GM13976 (cell line): ENCODE results near the gene MGMT.

ENCODE experiments used
- DNase-seq: peaks from one replicate; pipeline ENCODE4 v3.0.0; 2012; ENCODE audit warnings: low spot score
- CTCF ChIP-seq: IDR thresholded peaks from 2 replicates; pipeline ENCODE4 v1.5.1; 2012; ENCODE audit warnings: borderline replicate concordance, mild to moderate bottlenecking; ENCODE audit not compliant: insufficient read depth; ENCODE audit errors: extremely low read depth, missing control alignments, control extremely low read depth
- in situ Hi-C: fragments of 300-500 bp; cut with MboI; formaldehyde crosslinking; loops from one replicate; pipeline ENCODE4 v1.12.0; 2022; ENCODE audit warnings: low sequenced_read_pairs, mixed read lengths, inconsistent platforms; ENCODE audit not compliant: unreplicated experiment

MGMT gene

GRCh38 chr10:129622291-129622690 lies 155.2 kb downstream of the MGMT start:
- in situ Hi-C loops = no loop called here
- DNase-seq = no peak
- no peak for TF ChIP-seq CTCF

- in situ Hi-C loops = no loop called here
- no peak for TF ChIP-seq CTCF
- DNase-seq = no peak
Observed at GRCh38 chr10:129622736-129623135, 155.7 kb downstream of the MGMT start.

- in situ Hi-C loops = no loop called here
Observed at GRCh38 chr10:129624526-129624925, 157.5 kb downstream of the MGMT start.

GRCh38 chr10:129626309-129626708 lies 159.3 kb downstream of the MGMT start:
- no peak for TF ChIP-seq CTCF
- in situ Hi-C loops = no loop called here
- DNase-seq = no peak

More at GRCh38 chr10:129624526-129624925, 157.5 kb downstream of the MGMT start:
- TF ChIP-seq CTCF = no peak
- DNase-seq = no peak

- in situ Hi-C loops = no loop called here
- no peak for DNase-seq
- TF ChIP-seq CTCF = no peak
Observed at GRCh38 chr10:129626796-129627435, 159.9 kb downstream of the MGMT start.

GRCh38 chr10:129627442-129627841 lies 160.4 kb downstream of the MGMT start:
- in situ Hi-C loops = no loop called here

More at GRCh38 chr10:129627442-129627841, 160.4 kb downstream of the MGMT start:
- TF ChIP-seq CTCF = no peak
- DNase-seq = no peak
